Stimulated activated CD4-positive, alpha-beta T cell treated with anti-CD3 and anti-CD28 coated beads, Interleukin-4, amount 100 ng/mL, for 48 hours (primary cell): Measurements from ENCODE around the gene MAPK10.
"Not testable (repeated sequence)": the region's sequence is repeated elsewhere in the genome, so short reads cannot be mapped to it uniquely, and the experiment has no call there.

Experiments used
- DNase-seq, 2 donors: peaks; one replicate each; pipeline ENCODE4 v3.0.0-alpha.2; 2020; ENCODE audit warnings: low read depth in 2 of 2

The MAPK10 gene

DNA sequence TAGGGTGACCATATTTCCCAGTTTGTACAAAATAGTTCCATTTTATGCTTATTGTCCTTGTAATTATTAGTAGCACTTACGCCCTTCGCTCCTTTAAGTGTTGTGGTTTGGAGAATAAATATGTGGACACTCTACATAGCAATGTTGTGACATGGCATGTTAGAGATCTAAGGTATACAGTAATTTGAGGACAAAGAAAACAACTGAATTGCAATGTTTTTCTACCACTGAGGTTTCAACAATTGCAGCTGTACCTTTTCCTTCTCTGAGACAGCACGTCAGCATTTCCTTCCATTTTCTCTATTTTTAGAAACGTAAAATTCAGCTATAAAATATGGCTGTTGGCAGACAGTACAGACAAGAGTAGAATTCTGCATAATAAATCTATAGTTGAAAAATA, 323.1 kb downstream of the MAPK10 start:
- no peak for DNase-seq

DNA sequence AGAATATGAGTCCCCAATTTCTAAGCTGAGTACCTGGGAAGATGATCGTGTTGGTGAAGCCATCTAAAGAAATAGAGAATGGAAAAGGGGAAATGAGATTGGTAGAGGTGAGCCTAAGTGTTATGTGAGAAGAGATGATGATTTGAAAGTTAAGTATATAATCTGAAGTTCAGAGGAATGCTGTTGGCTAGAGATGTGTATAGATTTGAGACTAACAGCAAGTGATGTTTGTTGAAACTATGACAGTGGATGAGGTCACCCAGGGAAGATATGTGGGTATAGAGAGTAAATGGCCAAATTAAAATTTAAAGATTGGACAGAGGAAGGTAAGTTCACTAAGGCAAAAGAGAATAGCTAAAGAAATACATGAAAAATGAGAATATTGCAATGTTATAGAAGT, 324.2 kb downstream of the MAPK10 start:
- DNase-seq: no peak

DNA sequence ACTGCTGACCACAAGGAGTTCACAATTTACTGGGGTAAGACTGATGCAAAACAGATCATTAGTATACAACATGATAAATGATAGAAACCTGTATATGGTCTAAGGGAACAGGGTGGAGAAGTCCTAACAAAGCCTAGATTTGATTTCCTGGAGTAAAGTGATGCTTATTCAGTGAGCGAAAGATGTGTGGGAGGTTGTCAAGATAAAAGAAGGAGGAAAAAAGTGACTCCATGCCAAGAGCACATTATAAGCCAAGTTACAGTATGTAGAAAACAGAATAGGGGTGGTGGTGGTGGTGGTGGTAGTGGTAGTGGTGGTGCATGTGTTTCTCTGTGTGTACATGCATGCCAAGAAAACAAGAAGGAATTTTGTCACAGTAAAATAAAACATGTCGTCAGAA, 325.2 kb downstream of the MAPK10 start:
- no peak for DNase-seq

DNA sequence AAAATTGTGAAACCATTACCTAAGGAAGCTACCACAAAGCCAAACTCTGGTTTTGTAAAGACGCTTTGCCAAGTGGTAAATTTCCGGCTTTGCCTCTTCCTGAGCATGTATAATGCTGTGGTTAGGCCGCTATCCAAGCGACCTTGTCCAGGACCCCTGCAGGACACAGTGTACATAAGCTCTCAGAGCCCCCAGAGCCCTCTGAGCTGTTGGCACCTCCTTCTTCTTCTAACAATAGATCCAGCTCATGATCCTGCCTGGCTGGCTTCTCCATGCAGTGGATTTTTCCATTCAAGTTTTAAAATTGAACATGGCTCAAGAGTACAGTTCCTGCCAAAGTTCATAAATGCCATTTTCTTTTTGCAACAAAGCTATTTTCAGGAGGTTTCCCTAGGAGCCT, 326.7 kb downstream of the MAPK10 start:
- DNase-seq: no peak

DNA sequence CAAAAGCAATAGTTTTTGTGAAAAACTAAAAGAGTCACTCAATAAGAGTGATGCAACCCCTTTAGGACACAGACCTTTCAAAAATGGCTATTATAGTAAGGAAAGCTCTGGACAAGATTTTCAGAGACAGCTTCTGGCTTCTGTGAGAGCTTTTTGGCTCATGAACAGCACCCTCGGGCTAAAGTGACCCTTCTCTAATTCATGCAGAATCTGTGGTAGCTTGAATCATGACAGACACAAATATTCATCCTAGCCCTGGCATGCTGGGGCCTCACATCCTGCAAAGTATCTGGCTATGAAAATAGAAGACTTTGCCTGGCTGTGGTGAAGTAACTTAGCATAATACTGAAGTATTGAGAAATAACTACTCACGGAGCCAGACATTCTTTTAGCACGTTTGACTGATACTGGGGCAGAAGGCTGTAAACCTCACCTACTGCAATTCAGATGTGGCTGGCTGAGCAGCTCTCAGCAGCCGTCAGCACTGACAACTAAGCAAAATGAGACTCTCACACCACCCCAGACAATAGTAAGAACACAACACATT, 327.3 kb downstream of the MAPK10 start:
- DNase-seq: no peak

DNA sequence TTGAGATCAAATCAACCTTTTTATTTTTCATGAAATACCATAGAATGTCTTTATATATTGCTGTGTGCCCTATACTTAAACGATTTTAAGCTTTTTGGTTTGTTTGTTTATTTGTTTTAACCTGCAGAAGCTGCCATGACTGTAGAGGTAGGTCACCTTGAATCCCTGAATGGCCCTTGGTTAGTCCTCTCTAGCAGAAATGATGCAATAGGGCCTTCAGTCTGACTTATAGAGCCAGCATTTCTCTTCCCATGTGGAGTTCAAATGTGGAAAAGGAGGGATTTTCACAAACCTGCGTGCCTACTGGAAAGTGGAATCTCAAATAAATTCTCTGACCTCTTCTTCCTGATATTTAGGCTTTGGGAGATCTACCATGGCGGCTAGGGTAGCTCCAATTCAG, 327.9 kb downstream of the MAPK10 start:
- DNase-seq: no peak

DNA sequence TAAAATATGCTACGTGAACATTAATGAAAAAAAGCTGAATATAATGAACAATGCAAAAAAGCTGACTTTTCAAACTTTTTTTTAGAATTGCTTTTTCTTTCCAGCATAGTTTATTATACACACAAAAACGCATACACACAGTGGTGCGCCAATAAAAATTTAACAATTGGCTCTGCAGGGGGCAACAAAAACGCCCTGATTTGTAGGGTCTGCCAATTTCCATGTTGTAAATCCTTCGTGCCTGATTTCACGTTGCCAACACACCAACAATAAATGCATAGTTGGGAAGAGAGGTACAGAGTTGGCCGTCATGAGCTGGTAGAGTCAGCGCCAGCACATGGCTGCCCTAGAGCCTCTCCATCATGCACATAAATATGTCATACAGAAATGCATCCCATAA, 333.1 kb downstream of the MAPK10 start:
- DNase-seq: no peak

DNA sequence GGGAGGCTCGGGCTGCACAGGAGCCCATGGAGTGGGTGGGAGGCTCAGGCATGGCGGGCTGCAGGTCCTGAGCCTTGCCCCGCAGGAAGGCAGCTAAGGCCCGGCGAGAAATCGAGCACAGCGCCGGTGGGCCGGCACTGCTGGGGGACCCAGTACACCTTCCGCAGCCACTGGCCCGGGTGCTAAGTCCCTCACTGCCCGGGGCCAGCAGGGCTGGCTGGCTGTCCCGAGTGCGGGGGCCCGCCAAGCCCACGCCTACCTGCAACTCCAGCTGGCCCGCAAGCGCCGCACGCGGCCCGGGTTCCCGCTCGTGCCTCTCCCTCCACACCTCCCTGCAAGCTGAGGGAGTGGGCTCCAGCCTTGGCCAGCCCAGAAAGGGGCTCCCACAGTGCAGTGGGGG, 338.2 kb downstream of the MAPK10 start:
- DNase-seq: not testable (repeated sequence)

DNA sequence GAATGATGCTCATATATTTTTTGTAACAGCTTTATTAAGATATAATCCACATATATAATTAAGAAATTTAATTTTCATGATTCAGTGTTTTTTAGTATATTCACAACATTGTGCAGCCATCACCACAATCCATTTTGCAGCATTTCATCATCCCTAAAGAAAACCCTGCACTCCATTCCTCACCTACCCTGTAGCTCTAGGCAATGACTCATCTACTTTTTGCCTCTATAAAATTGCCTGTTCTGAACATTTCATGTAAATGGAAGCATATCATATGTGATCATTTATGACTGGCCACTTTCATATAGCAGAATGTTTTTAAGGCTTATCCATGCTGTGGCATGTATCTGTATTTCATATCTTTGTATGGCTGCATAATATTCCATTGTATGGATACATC, 339.9 kb downstream of the MAPK10 start:
- DNase-seq: no peak

DNA sequence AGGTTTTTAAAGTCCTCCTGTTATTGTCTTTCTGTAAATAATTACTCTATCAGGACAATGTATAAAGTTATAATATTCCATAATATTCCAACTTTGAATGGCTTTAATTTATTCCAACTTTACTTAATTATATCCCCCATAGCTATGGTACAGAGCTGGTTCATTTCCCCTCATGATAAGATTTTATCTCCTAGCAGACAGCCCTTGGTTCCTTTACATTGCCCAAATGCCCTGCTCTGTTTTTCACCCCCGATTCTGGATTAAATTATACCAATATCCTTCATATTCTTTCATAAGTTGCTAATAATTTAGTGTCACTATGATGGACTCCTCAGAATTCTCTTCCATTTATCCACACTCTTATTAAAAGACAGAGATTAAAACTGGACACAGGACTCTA, 340.5 kb downstream of the MAPK10 start:
- DNase-seq: no peak

DNA sequence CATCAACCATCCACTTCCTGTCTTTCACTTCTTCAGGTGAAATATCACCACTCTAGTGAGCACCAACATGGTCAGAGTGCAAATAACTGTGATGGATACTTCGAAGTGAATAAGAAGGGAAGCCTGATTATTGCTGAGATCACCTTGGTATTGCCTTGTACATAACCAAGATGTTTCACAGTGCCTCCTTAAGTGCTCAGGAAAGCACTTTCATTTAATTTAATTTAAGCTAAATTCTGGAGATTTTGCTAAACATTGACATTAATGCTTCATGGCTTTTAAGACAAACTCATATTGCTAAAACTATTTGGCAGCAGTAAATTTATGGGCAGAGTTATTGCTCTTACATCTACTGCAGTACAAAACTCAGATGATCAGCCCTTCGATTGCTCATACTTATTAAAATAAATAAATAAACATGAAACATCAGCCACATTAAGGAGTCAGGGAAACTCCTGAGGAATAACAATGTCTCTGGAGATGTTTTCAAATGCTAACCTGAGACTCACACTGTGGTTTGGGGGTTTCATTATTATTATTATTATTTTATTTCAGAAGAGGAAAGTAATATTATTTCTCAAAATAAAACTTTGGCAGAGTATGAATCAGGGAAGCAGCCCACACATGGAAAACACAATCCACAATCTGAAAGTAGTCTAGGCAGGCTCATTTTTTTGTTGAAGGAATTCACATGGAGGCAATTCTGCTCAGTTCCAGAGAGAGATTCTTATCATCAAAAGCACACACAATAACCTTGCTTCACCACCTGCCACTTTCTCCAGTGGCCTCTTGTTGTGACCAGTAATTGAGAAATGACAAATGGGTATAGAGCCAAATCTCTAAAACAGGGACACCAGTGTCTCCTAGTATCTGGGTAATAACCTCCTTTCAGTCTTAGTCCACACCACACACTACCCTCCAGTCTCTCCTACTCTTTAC, 344.2 kb downstream of the MAPK10 start:
- no peak for DNase-seq

DNA sequence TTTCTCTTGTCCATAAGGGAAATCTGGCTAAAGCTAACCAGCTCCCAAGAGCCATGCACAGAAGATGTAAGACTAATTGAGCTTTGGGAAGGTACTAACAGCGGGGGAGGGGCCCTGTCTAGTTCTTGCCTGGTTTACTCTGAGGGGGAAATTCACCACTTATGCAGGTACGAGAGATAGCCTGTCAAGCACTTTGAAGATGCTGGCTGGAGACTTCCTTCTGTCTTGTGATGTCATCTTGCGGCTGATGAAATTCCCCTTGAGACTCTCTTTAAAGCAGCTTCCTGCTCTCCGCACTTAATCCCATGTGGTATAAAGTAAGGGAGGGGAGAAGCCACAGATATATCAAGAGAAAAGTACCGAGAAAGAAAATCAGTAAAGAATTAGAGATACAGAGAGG, 345.3 kb downstream of the MAPK10 start:
- DNase-seq: no peak

DNA sequence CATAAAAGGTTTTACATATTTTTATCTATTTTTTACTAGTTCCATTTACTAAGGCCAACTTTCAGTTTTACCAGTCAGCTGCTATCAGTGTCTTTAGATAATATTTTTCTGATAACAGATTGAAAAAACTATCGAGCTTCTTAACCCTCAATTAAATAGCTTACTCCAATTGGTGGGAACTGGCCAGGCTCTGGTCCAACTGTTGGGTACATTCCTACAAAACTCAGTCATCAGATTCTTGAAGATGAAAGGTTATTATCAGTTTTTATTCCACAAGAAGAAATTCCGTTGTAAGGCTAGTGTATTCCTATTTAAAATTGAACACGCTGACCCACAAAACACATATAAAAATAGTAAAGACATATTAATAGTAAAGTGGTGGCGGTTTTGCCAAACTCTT, 346.2 kb downstream of the MAPK10 start:
- no peak for DNase-seq

DNA sequence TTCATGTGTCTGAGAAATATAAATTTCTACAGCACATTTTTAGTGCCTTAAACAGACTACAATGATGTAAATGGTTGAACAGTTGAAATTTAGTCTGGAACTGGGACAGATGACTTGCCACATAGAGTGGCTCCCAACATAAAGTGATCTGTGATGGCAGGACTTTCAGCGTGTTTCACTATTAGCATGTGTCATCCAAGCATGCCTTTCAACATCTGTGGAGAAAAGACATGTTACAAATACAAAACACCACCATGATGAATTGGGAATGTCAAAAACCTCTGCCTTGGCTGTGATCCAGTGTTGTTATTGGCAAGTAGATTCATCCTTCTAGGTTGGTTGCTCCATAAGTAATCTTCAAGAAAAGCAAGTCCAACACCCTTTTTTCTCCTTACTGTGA, 348.7 kb downstream of the MAPK10 start:
- no peak for DNase-seq

DNA sequence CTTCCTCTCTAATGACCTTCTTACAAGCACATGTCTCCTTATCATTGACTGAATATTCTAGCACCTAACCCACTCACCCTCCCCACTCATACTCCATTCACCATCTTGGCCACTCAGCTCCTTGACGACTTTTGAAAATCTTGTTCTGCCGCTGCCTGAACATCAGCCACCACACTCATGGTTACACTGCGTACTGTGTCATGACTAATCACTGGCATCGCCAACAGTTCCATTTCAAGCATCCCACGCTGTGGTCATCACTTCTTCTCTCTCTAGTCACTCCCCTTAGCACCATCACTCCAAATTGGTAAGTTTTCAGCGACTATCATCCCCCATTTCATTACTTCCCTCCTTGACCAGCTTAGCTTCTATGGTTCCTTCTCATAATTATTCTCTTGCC, 352.8 kb downstream of the MAPK10 start:
- no peak for DNase-seq

DNA sequence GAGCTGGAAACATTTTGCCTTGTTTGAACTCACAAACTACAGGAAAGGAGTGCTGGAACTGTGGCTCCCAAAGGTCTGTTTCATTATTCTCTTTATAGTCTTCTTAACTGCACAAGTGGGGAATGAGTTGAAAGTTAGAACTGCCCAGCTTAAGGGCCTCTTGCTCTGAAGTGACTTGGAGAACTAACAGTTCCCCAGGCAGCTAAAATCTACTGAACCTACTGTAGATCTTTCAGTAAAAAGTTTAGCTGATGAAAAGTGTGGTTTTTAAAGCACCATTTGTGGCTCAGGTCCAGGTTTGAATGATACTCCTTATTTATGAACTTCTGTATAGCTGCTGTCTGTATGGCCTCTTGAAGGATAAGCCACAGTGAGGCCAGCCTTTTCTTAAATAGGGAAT, 353.8 kb downstream of the MAPK10 start:
- DNase-seq: no peak

DNA sequence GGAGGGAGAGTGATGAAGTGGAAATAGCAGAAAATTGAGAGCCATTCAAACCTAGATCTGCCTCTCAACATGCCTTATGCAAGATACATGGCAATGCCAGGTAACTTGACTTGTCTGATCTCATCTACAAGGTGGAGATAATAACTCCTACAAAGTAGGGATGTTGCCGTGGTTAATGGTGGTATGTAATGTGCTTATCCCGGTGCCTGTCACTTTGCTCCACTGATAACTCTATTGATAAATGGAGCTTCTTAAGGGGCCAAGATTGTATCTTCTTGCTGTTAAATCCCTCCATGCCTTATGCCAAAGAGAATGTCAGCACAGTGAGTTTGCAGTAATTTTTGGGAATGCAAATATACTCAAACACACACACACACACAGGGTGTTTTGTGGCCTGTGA, 355.8 kb downstream of the MAPK10 start:
- DNase-seq: no peak

DNA sequence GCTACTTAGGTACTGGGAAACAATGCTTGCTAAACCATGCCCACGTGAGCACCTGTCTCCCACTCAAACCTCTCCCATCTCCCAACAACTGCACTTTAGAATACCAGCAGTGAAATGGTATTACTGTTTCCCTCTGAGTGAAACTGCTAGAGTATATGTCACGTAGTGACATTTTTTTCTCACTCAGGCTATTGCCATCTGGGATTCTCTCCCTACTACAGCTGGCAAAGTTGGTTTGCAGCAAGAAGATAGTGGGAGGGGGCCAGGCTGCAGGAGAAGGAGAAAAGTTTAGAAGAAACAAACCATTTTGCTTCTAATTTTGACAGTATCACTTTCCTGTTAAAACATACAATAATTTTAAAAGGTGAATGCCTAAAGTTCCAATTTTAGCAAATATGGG, 358.3 kb downstream of the MAPK10 start:
- DNase-seq: no peak

DNA sequence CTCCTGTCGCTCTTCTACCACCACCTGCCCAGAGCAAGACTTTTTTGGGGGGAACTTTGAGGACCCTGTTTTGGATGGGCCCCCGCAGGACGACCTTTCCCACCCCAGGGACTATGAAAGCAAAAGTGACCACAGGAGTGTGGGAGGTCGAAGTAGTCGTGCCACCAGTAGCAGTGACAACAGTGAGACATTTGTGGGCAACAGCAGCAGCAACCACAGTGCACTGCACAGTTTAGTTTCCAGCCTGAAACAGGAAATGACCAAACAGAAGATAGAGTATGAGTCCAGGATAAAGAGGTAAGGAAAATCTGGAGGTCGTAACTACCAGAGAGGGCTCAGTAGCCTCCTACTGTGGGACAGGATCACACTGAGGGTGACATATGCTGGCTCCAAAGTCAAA, 364.5 kb downstream of the MAPK10 start:
- DNase-seq: no peak

DNA sequence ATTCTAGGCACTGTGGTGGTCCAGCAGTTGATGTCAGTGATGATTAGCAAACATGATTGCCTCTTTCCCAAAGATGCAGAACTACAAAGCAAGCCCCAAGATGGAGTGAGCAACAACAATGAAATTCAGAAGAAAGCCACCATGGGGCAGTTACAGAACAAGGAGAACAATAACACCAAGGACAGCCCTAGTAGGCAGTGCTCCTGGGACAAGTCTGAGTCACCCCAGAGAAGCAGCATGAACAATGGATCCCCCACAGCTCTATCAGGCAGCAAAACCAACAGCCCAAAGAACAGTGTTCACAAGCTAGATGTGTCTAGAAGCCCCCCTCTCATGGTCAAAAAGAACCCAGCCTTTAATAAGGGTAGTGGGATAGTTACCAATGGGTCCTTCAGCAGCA, 365.3 kb downstream of the MAPK10 start:
- DNase-seq: no peak

DNA sequence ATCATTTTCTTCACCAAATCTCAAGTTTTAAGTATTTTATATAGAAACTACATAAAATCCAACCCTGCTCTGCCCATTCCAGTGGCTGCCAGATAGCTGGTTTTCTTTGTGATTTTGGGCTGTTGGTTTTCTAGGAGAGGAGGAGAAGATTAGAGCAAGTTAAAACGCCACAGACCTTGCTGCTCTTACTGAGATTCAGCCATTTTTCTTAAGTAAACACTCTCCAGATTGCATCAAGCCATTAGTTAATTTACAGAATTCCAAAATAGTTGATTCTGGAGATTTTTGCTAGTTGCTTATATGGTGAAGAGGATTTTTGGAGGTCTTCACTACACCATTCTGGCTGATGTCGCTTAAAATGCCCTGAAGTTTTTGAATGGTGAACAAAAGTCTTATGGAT, 366.2 kb downstream of the MAPK10 start:
- no peak for DNase-seq

DNA sequence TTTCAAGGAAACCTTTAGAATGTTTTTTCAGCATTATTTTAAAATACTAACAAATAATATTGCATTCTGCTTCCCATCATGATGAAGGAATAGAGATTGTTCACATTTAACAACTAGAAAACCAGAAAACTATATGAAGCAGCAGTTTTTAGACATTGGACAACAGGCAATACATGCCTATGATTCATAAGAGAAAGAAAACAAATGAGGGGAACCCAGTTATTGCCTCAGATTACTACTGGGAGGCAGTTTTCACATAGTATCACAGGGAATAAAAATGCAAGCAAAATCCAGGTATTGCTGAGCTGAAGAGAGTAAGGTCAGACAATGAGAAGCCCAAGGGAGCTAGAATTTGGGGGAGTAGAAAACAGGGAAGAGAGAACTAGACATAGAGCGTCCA, 373.6 kb downstream of the MAPK10 start:
- no peak for DNase-seq

DNA sequence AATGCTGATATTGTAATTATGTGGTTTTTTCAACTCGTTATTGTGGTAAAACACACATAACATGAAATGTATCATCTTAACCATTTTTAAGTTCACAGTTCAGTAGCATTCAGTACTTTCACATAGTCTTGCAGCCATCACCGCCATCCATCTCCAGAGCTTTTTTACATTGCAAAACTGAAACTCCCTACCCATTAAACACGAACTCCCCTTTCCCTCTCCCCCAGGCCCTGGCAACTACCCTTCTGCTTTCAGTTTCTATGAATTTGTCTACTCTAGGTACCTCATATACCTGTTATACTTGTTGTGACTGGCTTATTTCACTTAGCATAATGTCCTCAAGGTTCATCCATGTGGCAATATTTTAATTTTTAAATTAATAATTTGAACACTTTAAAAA, 380.6 kb downstream of the MAPK10 start:
- DNase-seq: no peak

DNA sequence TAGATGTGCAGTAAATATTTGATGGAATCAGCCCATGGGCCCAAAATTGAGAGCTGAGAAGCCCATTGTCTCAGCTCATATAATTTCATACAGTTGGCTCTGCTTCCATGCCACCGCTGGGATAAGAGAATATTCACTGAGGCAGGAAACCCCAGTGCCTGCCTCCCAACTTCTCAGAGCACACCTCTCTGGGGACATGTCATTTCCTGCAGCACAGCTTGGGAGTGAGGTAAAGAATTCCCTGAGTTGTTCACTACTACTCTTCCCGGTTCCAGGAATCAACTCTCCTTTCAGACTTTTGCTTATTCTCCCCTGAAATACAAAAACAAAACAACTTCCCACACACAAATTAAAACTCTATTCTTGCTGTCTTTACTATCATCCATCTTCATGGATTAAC, 389.3 kb downstream of the MAPK10 start:
- no peak for DNase-seq
